DND-41 (cell line): ENCODE results near the gene HMGN4.
"Not testable (repeated sequence)": the region's sequence is repeated elsewhere in the genome, so short reads cannot be mapped to it uniquely, and the experiment has no call there.

Experiments
- EZH2 ChIP-seq: IDR thresholded peaks from 3 replicates; pipeline ENCODE4 v1.6.1; 2012; ENCODE audit warnings: borderline replicate concordance, low read depth, mild to moderate bottlenecking, moderate library complexity, low read length, inconsistent platforms; ENCODE audit not compliant: severe bottlenecking
- TF ChIP-seq, protein P1 (sequence below): IDR thresholded peaks from 2 replicates; pipeline ENCODE4 v1.5.1; 2012; ENCODE audit warnings: borderline replicate concordance, low read length, moderate library complexity, mild to moderate bottlenecking; ENCODE audit not compliant: poor library complexity, severe bottlenecking; ENCODE audit errors: extremely low read depth

DNA sequence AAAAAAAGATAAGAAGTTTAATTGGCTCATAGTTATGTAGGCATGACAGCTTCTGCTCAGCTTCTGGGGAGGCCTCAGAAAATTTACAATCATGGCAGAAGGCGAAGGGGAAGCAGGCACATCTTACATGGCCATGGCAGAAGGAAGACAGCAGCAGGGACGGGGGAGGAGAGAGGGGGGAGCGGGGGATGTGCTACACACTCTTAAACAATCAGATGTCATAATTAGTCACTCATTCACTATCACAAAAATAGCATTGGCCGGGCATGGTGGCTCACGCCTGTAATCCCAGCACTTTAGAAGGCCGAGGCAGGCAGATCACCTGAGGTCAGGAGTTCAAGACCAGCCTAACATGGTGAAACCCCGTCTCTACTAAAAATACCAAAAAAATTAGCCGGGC, 27.1 kb upstream of the HMGN4 start:
- TF ChIP-seq, protein P1, sequence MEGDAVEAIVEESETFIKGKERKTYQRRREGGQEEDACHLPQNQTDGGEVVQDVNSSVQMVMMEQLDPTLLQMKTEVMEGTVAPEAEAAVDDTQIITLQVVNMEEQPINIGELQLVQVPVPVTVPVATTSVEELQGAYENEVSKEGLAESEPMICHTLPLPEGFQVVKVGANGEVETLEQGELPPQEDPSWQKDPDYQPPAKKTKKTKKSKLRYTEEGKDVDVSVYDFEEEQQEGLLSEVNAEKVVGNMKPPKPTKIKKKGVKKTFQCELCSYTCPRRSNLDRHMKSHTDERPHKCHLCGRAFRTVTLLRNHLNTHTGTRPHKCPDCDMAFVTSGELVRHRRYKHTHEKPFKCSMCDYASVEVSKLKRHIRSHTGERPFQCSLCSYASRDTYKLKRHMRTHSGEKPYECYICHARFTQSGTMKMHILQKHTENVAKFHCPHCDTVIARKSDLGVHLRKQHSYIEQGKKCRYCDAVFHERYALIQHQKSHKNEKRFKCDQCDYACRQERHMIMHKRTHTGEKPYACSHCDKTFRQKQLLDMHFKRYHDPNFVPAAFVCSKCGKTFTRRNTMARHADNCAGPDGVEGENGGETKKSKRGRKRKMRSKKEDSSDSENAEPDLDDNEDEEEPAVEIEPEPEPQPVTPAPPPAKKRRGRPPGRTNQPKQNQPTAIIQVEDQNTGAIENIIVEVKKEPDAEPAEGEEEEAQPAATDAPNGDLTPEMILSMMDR = not testable (repeated sequence)
- TF ChIP-seq EZH2 = not testable (repeated sequence)
